Measurements from ENCODE around the gene NMNAT3.

The NMNAT3 gene

GRCh38 chr3:139541532-139542288, 136.1 kb downstream of the NMNAT3 start:
- Histone ChIP-seq H3K9me3 (ENCODE audit: insufficient read depth, low read length) (no peaks in the 10 kb centered on the region), H2AFZ (ENCODE audit: low read depth, low read length) (no peak overlapping the region), H3K79me2 (ENCODE audit: low read length) (no peaks in the 10 kb centered on the region), H3K4me1 (ENCODE audit: low read length) (no peaks in the 10 kb centered on the region), H4K20me1 (ENCODE audit: insufficient read depth, low read length) (no peaks in the 10 kb centered on the region), H3K27me3 (ENCODE audit: low read depth, low read length) (no peaks in the 10 kb centered on the region), H3K36me3 (replicated peaks; ENCODE audit: low read depth, low read length) (no peaks in the 10 kb centered on the region), H3K4me2 (ENCODE audit: low read length) (no peak overlapping the region), H3K4me3 (ENCODE audit: low read length) (no peak overlapping the region), H3K9ac (ENCODE audit: low read length) (no peak overlapping the region), H3K27ac (ENCODE audit: low read length) (no peak overlapping the region)
- TF ChIP-seq EZH2phosphoT487 (IDR thresholded peaks at IDR 0.05; ENCODE audit: low read depth): no peak
- no peak for TF ChIP-seq CTCF (IDR thresholded peaks at IDR 0.05; ENCODE audit: low read depth, low read length)

- H2AFZ ChIP-seq (ENCODE audit: low read depth, low read length): no peak overlapping the region
- no peaks in the 10 kb centered on the region for H3K9me3 ChIP-seq (ENCODE audit: insufficient read depth, low read length)
- no peak overlapping the region for H3K9ac ChIP-seq (ENCODE audit: low read length)
- H3K79me2 ChIP-seq (ENCODE audit: low read length): no peaks in the 10 kb centered on the region
- no peaks in the 10 kb centered on the region for H4K20me1 ChIP-seq (ENCODE audit: insufficient read depth, low read length)
- H3K36me3 ChIP-seq (replicated peaks; ENCODE audit: low read depth, low read length): no peaks in the 10 kb centered on the region
- no peak overlapping the region for H3K27ac ChIP-seq (ENCODE audit: low read length)
- no peak overlapping the region for H3K4me2 ChIP-seq (ENCODE audit: low read length)
- H3K4me3 ChIP-seq (ENCODE audit: low read length): no peak overlapping the region
- no peaks in the 10 kb centered on the region for H3K27me3 ChIP-seq (ENCODE audit: low read depth, low read length)
- TF ChIP-seq CTCF (IDR thresholded peaks at IDR 0.05; ENCODE audit: low read depth, low read length) (no peak), EZH2phosphoT487 (IDR thresholded peaks at IDR 0.05; ENCODE audit: low read depth) (no peak)
- H3K4me1 ChIP-seq (ENCODE audit: low read length): no peaks in the 10 kb centered on the region
Measured at GRCh38 chr3:139540651-139541531, 136.9 kb downstream of the NMNAT3 start.

- Histone ChIP-seq H3K9me3 (ENCODE audit: insufficient read depth, low read length) (no peaks in the 10 kb centered on the region), H3K4me2 (ENCODE audit: low read length) (no peak overlapping the region), H2AFZ (ENCODE audit: low read depth, low read length) (no peak overlapping the region), H3K79me2 (ENCODE audit: low read length) (no peaks in the 10 kb centered on the region), H3K4me1 (ENCODE audit: low read length) (no peaks in the 10 kb centered on the region), H3K9ac (ENCODE audit: low read length) (no peak overlapping the region), H3K27ac (ENCODE audit: low read length) (no peak overlapping the region), H4K20me1 (ENCODE audit: insufficient read depth, low read length) (no peaks in the 10 kb centered on the region), H3K4me3 (ENCODE audit: low read length) (no peak overlapping the region), H3K27me3 (ENCODE audit: low read depth, low read length) (no peaks in the 10 kb centered on the region), H3K36me3 (replicated peaks; ENCODE audit: low read depth, low read length) (no peaks in the 10 kb centered on the region)
- TF ChIP-seq EZH2phosphoT487 (IDR thresholded peaks at IDR 0.05; ENCODE audit: low read depth): no peak
- TF ChIP-seq CTCF (IDR thresholded peaks at IDR 0.05; ENCODE audit: low read depth, low read length): no peak
Measured at GRCh38 chr3:139538733-139539132, 139.0 kb downstream of the NMNAT3 start.

All from OCI-LY3 (cell line).